OCI-LY3 (cell line): ENCODE measurements around the gene STX10.

Experiments
- EZH2phosphoT487 ChIP-seq: fragments of 200-600 bp; shearing (Covaris generic); IDR thresholded peaks from 2 replicates; pipeline ENCODE4 v1.6.1; 2018; ENCODE audit warnings: antibody characterized with exemption, mixed run types, low read depth
- TF ChIP-seq, protein P1 (sequence below): fragments of 200-600, 300-600 bp; sonication (generic); IDR thresholded peaks from 2 replicates; pipeline ENCODE4 v1.5.1; 2014; ENCODE audit warnings: antibody characterized with exemption, low read length, low read depth

- TF ChIP-seq, protein P1, sequence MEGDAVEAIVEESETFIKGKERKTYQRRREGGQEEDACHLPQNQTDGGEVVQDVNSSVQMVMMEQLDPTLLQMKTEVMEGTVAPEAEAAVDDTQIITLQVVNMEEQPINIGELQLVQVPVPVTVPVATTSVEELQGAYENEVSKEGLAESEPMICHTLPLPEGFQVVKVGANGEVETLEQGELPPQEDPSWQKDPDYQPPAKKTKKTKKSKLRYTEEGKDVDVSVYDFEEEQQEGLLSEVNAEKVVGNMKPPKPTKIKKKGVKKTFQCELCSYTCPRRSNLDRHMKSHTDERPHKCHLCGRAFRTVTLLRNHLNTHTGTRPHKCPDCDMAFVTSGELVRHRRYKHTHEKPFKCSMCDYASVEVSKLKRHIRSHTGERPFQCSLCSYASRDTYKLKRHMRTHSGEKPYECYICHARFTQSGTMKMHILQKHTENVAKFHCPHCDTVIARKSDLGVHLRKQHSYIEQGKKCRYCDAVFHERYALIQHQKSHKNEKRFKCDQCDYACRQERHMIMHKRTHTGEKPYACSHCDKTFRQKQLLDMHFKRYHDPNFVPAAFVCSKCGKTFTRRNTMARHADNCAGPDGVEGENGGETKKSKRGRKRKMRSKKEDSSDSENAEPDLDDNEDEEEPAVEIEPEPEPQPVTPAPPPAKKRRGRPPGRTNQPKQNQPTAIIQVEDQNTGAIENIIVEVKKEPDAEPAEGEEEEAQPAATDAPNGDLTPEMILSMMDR, result no peak
- no peak for TF ChIP-seq EZH2phosphoT487
These were observed 12.8 kb upstream of the STX10 start for GRCh38 chr19:13162724-13163608.
